Astrocyte of the spinal cord (primary cell): Measurements from ENCODE around the gene NPY4R.
"Not testable (repeated sequence)": the region's sequence is repeated elsewhere in the genome, so short reads cannot be mapped to it uniquely, and the experiment has no call there.

Source experiments
- DNase-seq: peaks from one replicate; pipeline ENCODE4 v3.0.0; 2011; ENCODE audit warnings: low read depth, low spot score
- H3K4me3 ChIP-seq: 2 replicates; pipeline ENCODE4 v1.5.1; 2011; ENCODE audit warnings: low read depth, mild to moderate bottlenecking, low read length, moderate library complexity
- CTCF ChIP-seq: IDR thresholded peaks from 2 replicates; pipeline ENCODE4 v1.5.1; 2012; ENCODE audit warnings: low read depth, mild to moderate bottlenecking, low read length, inconsistent platforms
- in situ Hi-C: cut with HindIII; loops from 2 replicates; pipeline ENCODE4 v1.10.0; 2017; ENCODE audit warnings: low sequenced_read_pairs

Gene NPY4R

GRCh38 chr10:46486459-46486858 is 20.7 kb upstream of the NPY4R start:
- DNase-seq, H3K4me3 ChIP-seq, in situ Hi-C loops: not testable (repeated sequence)

GRCh38 chr10:46474746-46475320 is 9.1 kb upstream of the NPY4R start:
- in situ Hi-C loops, DNase-seq, H3K4me3 ChIP-seq: not testable (repeated sequence)

GRCh38 chr10:46473758-46474157 is 8.0 kb upstream of the NPY4R start:
- DNase-seq, H3K4me3 ChIP-seq, in situ Hi-C loops: not testable (repeated sequence)

GRCh38 chr10:46470134-46470533 is 4.4 kb upstream of the NPY4R start:
- in situ Hi-C loops, DNase-seq, H3K4me3 ChIP-seq: not testable (repeated sequence)

- TF ChIP-seq CTCF, result peak; percentile 20
- H3K4me3 ChIP-seq, in situ Hi-C loops, DNase-seq: not testable (repeated sequence)
Measured at GRCh38 chr10:46468119-46468809, 2.5 kb upstream of the NPY4R start.

GRCh38 chr10:46463608-46464007 is 2.1 kb downstream of the NPY4R start:
- peak; percentile 16 for DNase-seq
- H3K4me3 ChIP-seq, in situ Hi-C loops: not testable (repeated sequence)

- in situ Hi-C loops, H3K4me3 ChIP-seq, DNase-seq: not testable (repeated sequence)
Measured at GRCh38 chr10:46462276-46462675, 3.5 kb downstream of the NPY4R start.

- DNase-seq, H3K4me3 ChIP-seq, in situ Hi-C loops: not testable (repeated sequence)
Measured at GRCh38 chr10:46459579-46459978, 6.2 kb downstream of the NPY4R start.

- DNase-seq, in situ Hi-C loops, H3K4me3 ChIP-seq: not testable (repeated sequence)
Measured at GRCh38 chr10:46457071-46457470, 8.7 kb downstream of the NPY4R start.

- DNase-seq, result not testable (repeated sequence)
Measured at GRCh38 chr10:46455992-46456391, 9.8 kb downstream of the NPY4R start.

GRCh38 chr10:46451365-46451764 is 14.4 kb downstream of the NPY4R start:
- in situ Hi-C loops, H3K4me3 ChIP-seq: not testable (repeated sequence)

More at GRCh38 chr10:46455992-46456391, 9.8 kb downstream of the NPY4R start:
- in situ Hi-C loops, H3K4me3 ChIP-seq: not testable (repeated sequence)

GRCh38 chr10:46450829-46451228 is 14.9 kb downstream of the NPY4R start:
- in situ Hi-C loops, DNase-seq, H3K4me3 ChIP-seq: not testable (repeated sequence)

More at GRCh38 chr10:46451365-46451764, 14.4 kb downstream of the NPY4R start:
- DNase-seq, result not testable (repeated sequence)

- H3K4me3 ChIP-seq, DNase-seq, in situ Hi-C loops: not testable (repeated sequence)
Measured at GRCh38 chr10:46447439-46447838, 18.3 kb downstream of the NPY4R start.

- in situ Hi-C loops, H3K4me3 ChIP-seq, DNase-seq: not testable (repeated sequence)
Measured at GRCh38 chr10:46445389-46446122, 20.2 kb downstream of the NPY4R start.

GRCh38 chr10:46443422-46443821 is 22.3 kb downstream of the NPY4R start:
- in situ Hi-C loops, DNase-seq, H3K4me3 ChIP-seq: not testable (repeated sequence)

- H3K4me3 ChIP-seq, in situ Hi-C loops, DNase-seq: not testable (repeated sequence)
Measured at GRCh38 chr10:46442706-46443275, 23.0 kb downstream of the NPY4R start.
